GM19438 (cell line): ENCODE results near the gene CMTM2.
"Not testable (repeated sequence)": the region's sequence is repeated elsewhere in the genome, so short reads cannot be mapped to it uniquely, and the experiment has no call there.

Source experiments
- ATAC-seq: cut with Tn5 transposase; IDR thresholded peaks from one replicate; pipeline ENCODE4 v1.9.1; 2021; ENCODE audit warnings: low read depth; ENCODE audit not compliant: unreplicated experiment

The CMTM2 gene

GRCh38 chr16:66605177-66605978, 26.1 kb downstream of the CMTM2 start:
- no peak for ATAC-seq

- ATAC-seq = peak; percentile 49
These were observed 26.9 kb downstream of the CMTM2 start for GRCh38 chr16:66605979-66606751.

- peak; percentile 38 for ATAC-seq
These were observed 29.2 kb downstream of the CMTM2 start for GRCh38 chr16:66608241-66609138.

- no peak for ATAC-seq
These were observed 29.9 kb downstream of the CMTM2 start for GRCh38 chr16:66609139-66609510.

- no peak for ATAC-seq
These were observed 31.0 kb downstream of the CMTM2 start for GRCh38 chr16:66610111-66610820.

GRCh38 chr16:66611911-66612310, 32.6 kb downstream of the CMTM2 start:
- not testable (repeated sequence) for ATAC-seq

- ATAC-seq = no peak
These were observed 33.2 kb downstream of the CMTM2 start for GRCh38 chr16:66612422-66612821.

- no peak for ATAC-seq
These were observed 35.0 kb downstream of the CMTM2 start for GRCh38 chr16:66614161-66614802.

GRCh38 chr16:66616169-66616568, 36.9 kb downstream of the CMTM2 start:
- no peak for ATAC-seq

GRCh38 chr16:66616592-66616991, 37.3 kb downstream of the CMTM2 start:
- ATAC-seq = no peak

GRCh38 chr16:66617010-66617434, 37.8 kb downstream of the CMTM2 start:
- ATAC-seq = no peak

- ATAC-seq = no peak
These were observed 38.5 kb downstream of the CMTM2 start for GRCh38 chr16:66617728-66618127.

- ATAC-seq = no peak
These were observed 39.5 kb downstream of the CMTM2 start for GRCh38 chr16:66618588-66619375.

GRCh38 chr16:66619534-66620428, 40.5 kb downstream of the CMTM2 start:
- ATAC-seq = no peak

- no peak for ATAC-seq
These were observed 41.1 kb downstream of the CMTM2 start for GRCh38 chr16:66620429-66620795.

- no peak for ATAC-seq
These were observed 42.7 kb downstream of the CMTM2 start for GRCh38 chr16:66621973-66622372.

- ATAC-seq = no peak
These were observed 43.6 kb downstream of the CMTM2 start for GRCh38 chr16:66622863-66623262.

GRCh38 chr16:66623755-66624154, 44.5 kb downstream of the CMTM2 start:
- no peak for ATAC-seq
